ENCODE measurements around the gene CLDN24.

Gene CLDN24

GRCh38 chr4:183353557-183353956, 31.3 kb upstream of the CLDN24 start:
- no peak overlapping the region for H3K4me3 ChIP-seq (ENCODE audit: low read depth, low read length)
- TF ChIP-seq, protein P1, sequence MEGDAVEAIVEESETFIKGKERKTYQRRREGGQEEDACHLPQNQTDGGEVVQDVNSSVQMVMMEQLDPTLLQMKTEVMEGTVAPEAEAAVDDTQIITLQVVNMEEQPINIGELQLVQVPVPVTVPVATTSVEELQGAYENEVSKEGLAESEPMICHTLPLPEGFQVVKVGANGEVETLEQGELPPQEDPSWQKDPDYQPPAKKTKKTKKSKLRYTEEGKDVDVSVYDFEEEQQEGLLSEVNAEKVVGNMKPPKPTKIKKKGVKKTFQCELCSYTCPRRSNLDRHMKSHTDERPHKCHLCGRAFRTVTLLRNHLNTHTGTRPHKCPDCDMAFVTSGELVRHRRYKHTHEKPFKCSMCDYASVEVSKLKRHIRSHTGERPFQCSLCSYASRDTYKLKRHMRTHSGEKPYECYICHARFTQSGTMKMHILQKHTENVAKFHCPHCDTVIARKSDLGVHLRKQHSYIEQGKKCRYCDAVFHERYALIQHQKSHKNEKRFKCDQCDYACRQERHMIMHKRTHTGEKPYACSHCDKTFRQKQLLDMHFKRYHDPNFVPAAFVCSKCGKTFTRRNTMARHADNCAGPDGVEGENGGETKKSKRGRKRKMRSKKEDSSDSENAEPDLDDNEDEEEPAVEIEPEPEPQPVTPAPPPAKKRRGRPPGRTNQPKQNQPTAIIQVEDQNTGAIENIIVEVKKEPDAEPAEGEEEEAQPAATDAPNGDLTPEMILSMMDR (IDR thresholded peaks at IDR 0.05; ENCODE audit: low read depth, low read length), result no peak

- TF ChIP-seq, protein P1 (IDR thresholded peaks at IDR 0.05; ENCODE audit: low read depth, low read length), result no peak
- no peak overlapping the region for H3K4me3 ChIP-seq (ENCODE audit: low read depth, low read length)
These were observed 30.3 kb upstream of the CLDN24 start for GRCh38 chr4:183352546-183352945.

DNA sequence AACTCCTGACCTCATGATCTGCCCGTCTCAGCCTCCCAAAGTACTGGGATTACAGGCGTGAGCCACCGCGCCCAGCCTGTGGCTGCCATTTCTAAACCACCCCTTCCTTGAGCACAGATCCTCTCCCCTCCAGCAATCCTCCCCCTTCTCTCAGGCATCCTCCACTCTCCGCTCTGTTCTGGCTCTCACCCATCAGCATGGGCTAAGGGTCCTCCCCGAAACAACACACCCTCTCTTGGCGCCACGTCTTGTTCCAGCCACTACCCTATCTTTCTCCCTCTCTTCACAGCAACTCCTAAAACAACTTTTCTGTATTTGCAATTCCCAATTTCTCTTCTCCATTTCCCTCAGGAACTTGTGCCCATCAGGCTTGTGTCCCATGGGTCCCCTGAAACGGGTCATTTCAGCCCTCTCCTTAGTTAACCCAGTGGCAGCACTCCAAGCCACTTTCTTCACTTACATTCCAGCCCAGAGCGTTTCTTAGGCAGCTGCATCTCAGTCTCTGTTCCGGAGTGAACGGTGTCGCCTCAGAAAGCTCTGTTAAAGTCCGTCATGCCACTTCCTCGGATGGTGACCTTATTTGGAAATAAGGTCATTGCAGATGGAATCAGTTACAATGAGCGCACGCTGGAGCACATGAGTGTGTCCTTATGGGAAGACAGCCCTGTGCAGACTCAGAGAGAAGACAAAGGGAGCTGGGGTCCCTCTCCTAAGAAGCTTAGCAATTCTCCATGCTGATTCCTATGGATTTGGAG, 28.3 kb upstream of the CLDN24 start:
- TF ChIP-seq, protein P1 (IDR thresholded peaks at IDR 0.05; ENCODE audit: low read depth, low read length), result no peak
- no peak overlapping the region for H3K4me3 ChIP-seq (ENCODE audit: low read depth, low read length)

GRCh38 chr4:183349673-183350072, 27.4 kb upstream of the CLDN24 start:
- TF ChIP-seq, protein P1 (IDR thresholded peaks at IDR 0.05; ENCODE audit: low read depth, low read length), result no peak
- no peak overlapping the region for H3K4me3 ChIP-seq (ENCODE audit: low read depth, low read length)

DNA sequence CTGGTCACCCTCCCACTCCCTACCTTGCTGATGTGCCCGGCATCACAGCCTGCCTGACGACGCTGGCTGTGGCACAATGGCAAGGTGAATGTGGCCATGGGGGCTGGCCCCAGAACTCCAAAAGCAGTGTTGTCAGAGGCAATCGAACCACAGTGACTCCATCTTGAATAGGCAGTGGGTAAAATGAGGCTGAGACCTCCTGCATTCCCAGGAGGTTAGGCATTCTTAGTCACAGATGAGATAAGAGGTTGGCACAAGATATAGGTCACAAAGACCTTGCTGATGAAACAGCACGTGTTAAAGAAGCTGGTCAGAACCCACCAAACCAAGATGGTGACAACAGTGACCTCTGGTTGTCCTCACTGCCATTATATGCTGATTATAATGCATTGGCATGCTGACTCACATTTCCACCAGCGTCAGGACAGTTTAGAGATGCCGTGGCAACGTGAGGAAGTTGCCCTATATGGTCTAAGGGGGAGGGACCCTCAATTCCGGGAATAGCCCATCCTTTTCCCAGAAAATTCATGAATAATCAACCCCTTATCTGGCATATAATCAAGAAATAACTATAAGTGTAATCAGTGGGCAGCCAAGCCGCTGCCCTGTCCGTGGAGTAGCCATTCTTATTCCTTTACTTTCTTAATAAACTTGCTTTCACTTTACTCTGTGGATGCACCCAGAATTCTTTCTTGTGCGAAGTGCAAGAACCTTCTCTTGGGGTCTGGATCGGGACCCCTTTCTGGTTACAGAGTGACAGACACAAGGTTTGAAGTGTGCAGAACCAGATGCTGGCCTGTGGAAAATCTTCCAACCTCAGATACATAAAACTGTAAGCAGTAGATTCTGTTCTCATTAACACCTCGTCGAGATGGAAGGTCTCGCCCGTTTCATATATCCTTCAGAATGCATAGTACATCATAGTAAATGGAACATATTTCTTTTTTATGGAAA, 26.8 kb upstream of the CLDN24 start:
- H3K4me3 ChIP-seq (ENCODE audit: low read depth, low read length), result no peak overlapping the region
- TF ChIP-seq, protein P1 (IDR thresholded peaks at IDR 0.05; ENCODE audit: low read depth, low read length), result no peak

- no peak overlapping the region for H3K4me3 ChIP-seq (ENCODE audit: low read depth, low read length)
- TF ChIP-seq, protein P1 (IDR thresholded peaks at IDR 0.05; ENCODE audit: low read depth, low read length), result no peak
These were observed 25.9 kb upstream of the CLDN24 start for GRCh38 chr4:183348136-183348535.

DNA sequence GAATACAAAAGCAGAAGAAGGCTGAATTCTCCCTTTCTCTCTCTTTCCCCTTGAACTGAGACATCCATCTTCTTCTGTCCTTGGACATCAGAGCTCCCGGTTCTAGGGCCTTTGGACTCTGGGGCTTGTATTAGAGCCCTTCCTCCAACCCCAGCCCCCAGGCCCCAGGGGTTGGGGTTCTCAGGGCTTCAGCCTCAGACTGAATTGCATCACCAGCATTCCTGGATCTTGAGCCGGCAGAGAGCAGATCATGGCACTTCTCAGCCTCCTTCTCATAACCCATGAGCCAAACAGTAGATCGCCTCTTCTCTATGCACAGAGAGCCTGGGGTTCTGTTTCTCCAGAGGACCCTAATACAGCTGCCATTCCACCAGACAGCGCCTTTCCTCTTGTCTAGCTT, 25.3 kb upstream of the CLDN24 start:
- TF ChIP-seq, protein P1 (IDR thresholded peaks at IDR 0.05; ENCODE audit: low read depth, low read length), result no peak
- H3K4me3 ChIP-seq (ENCODE audit: low read depth, low read length), result no peak overlapping the region

Data from WI38 (cell line).